ENCODE measurements around the gene RXFP2.
A peak's percentile ranks its signal among the peaks of the same experiment; 100 is the strongest.

RXFP2 gene

DNA sequence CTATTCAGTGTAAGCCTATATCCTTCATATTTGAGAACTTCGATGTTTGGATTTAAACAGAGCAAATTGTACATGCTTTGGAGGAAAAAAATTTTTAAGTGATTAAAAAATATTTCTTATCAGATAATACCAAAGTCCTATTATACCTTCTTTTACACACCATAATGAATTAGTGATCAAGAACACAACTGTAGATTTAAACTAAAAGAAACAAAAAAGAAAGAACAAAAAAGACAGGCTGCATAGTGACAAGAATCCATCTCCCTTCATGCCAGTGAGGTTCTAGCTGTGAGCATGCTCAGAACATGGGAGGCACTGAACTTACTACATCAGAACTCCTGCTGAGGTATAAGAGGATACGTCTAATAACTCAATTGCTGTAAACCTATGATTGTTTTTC, at the start of gene RXFP2:
Gene RXFP2 (plus strand): TSS at position 301 of the 400 bp plus-strand sequence. CDS start 87 bp downstream, at position 388.
- no peak for DNase-seq (ENCODE audit: low read depth)

- no peak for DNase-seq (ENCODE audit: low read depth)
Measured at GRCh38 chr13:31697290-31697689, 42.0 kb upstream of the RXFP2 start.

- no peak for DNase-seq (ENCODE audit: low read depth)
Measured at GRCh38 chr13:31699650-31700049, 39.7 kb upstream of the RXFP2 start.

GRCh38 chr13:31703780-31704179, 35.5 kb upstream of the RXFP2 start:
- DNase-seq (ENCODE audit: low read depth), result no peak

- no peak for DNase-seq (ENCODE audit: low read depth)
Measured at GRCh38 chr13:31706105-31706504, 33.2 kb upstream of the RXFP2 start.

DNA sequence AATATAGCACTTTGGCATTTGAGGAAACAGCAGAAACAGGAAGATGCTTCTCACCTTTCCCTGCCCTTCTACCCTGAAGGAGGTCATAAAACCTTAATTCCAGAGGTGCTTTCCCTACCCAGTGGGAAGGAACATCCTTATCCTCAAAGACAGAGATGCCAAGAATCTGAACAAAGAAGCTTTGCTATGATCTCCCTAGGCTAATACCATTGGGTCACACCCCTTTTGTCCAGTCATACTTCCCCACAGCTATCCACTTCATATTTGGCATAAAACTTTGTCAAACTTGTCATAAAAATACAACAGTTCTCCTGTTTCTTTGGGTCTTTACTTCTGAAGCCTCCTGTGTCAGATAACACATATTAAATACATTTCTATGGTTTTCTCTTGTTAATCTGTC, 21.7 kb upstream of the RXFP2 start:
- no peak for DNase-seq (ENCODE audit: low read depth)

DNA sequence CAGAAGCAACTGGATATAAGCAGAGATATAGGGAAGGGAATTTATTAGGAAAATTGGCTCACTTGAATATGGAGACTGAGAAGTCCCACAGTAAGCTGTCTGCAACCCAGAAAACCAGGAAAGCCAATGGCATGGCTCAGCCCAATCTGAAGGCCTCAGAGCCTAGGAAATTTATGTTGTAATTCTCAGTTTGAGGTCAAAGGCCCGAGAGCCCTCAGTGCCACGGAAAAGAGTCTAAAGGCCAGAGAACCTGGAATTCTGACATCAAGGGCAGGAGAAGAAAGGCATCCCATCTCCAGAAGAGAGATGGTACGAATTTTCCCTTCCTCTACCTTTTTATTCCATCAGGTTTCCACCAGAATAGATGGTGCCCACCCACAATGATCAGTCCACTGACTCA, 20.1 kb upstream of the RXFP2 start:
- no peak for DNase-seq (ENCODE audit: low read depth)

GRCh38 chr13:31722673-31723072, 16.7 kb upstream of the RXFP2 start:
- DNase-seq (ENCODE audit: low read depth), result no peak

- no peak for DNase-seq (ENCODE audit: low read depth)
Measured at GRCh38 chr13:31725841-31726240, 13.5 kb upstream of the RXFP2 start.

- DNase-seq (ENCODE audit: low read depth), result no peak
Measured at GRCh38 chr13:31731921-31732320, 7.4 kb upstream of the RXFP2 start.

GRCh38 chr13:31733066-31733465, 6.3 kb upstream of the RXFP2 start:
- DNase-seq (ENCODE audit: low read depth), result no peak

DNA sequence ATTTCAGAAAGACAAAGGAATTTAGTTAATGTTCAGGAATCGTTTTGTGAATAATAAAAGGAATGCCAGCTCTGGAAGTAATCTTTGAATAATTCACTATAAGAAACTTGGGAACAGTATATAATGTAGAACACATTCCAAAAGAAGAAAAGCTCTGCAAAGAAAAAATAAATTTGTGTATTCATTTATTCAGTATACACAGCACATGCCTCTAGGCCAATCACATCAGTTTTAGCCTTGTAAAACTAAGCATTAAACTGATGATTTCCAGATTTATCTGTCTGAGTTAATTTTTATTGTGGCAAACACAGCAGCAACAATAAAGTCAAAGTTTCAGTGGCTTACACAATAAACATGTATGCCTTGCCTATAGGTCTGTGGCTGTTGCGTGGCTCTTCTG, 5.7 kb upstream of the RXFP2 start:
- no peak for DNase-seq (ENCODE audit: low read depth)

DNA sequence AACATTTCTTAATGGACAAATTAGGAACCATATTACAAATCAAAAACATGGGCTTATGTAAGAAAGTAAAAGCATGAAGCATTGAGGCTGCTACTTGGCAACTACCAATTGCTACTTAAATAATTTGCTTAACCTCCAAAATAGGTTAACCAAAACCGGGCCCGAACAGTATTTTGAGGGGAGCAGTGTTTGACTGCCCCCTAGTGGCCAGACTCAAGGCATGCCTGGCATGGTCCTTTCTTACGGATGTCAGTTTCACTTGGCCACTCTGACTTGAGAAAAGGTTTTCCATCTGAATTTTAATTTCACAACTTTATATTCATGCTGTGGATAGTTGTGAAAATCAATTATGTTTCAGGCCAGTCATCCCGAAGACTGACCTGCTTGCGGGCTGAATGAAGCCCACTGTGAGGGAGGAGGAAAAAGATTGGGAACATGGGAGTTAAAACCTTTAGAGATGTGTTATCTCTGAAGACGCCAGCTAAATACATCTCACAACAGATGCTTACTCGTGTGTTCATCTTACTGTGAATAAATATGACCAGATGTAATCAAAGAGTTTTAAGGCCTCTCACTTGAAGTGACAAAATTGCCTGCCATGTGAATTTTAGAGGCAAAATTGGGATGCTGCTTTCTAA, 2.9 kb downstream of the RXFP2 start:
- peak; percentile 52 for DNase-seq (ENCODE audit: low read depth)

- DNase-seq (ENCODE audit: low read depth), result no peak
Measured at GRCh38 chr13:31747291-31747690, 8.0 kb downstream of the RXFP2 start.

GRCh38 chr13:31747966-31748365, 8.6 kb downstream of the RXFP2 start:
- no peak for DNase-seq (ENCODE audit: low read depth)

DNA sequence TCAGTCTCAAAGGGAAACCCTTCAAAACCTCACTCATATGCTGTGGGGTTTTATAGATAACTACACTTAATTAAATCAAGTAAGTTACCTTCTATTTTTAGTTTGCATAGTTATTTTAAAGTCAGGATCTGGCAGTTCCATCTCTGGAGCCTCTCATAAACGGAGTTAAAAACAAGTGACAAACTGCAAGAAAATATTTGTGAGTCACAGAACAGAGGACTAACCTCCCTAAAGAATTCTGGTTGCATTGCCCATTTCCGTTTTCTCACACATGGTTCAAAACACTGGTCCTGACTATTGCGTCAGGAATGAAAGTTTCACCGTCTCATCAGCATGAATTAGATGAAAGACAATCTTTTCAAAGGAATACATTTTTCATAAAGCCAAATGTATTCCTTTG, 10.6 kb downstream of the RXFP2 start:
- DNase-seq (ENCODE audit: low read depth), result no peak

GRCh38 chr13:31755211-31755610, 15.9 kb downstream of the RXFP2 start:
- DNase-seq (ENCODE audit: low read depth), result no peak

DNA sequence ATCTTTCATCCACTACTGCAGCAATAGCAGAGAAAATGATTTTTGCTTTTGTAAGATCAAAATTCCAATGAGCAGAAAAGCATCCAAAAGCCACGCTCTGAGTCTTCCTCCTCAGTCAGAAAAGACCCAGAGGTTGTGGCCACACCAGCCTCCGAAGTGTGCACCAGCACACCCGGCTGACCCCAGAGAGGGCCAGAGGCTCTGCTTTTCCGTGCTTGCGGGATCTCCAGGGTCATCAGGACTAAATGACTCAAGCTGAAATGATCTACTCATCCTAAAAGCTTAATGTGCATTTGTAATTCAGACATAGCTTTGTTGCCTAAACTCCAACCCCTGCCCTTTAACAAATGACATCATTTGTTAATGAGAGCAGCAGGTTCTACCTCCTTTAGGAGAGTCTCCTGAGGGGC, 16.5 kb downstream of the RXFP2 start:
- DNase-seq (ENCODE audit: low read depth), result no peak

DNA sequence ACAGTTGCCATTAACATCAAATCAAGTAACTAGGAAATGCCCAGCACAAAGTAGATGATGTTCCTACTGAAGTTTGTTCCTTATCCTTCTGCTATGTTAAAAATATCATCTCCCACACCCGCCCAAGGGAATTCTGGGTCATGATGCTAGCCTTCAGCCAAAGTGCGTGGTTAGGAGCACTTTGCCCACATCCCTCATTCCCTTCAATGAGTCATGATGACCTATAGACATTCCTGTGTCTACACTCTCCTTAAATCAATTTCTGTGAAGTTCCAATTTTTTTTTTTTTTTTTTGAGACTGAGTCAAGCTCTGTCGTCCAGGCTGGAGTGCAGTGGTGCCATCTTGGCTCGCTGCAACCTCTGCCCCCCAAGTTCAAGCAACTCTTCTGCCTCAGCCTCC, 17.0 kb downstream of the RXFP2 start:
- DNase-seq (ENCODE audit: low read depth), result no peak

GRCh38 chr13:31761951-31762350, 22.6 kb downstream of the RXFP2 start:
- DNase-seq (ENCODE audit: low read depth), result no peak

- DNase-seq (ENCODE audit: low read depth), result no peak
Measured at GRCh38 chr13:31764556-31764955, 25.2 kb downstream of the RXFP2 start.

DNA sequence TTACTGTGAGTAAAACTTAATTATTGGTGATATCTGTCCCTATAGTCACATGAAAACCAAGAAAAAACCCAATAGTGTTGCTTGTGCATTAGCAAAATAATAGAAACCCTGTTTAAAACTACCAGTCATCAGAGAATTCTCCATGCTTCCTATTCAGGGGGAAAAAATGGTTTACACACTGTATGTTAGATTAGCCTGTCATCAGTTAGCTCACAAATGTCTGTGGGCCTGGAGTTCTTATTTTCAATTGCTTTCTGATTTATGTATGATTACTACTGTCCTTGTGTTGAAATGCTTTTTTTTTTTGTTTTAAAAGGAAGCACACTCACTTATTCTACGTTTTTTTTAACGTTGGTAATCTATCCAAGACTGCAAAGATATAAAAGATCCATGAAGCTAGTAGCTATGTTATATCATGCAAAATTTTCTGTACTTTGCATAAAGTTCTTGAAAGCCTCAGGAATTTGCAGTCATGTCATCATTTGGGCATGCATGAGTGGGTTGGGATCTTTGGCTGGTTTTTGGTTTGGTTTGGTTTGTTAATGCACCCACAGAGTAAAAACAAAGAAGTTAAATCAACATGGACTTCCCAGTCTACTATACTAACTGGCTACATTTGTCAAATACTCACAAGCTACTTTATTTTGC, 25.9 kb downstream of the RXFP2 start:
- DNase-seq (ENCODE audit: low read depth), result no peak

DNA sequence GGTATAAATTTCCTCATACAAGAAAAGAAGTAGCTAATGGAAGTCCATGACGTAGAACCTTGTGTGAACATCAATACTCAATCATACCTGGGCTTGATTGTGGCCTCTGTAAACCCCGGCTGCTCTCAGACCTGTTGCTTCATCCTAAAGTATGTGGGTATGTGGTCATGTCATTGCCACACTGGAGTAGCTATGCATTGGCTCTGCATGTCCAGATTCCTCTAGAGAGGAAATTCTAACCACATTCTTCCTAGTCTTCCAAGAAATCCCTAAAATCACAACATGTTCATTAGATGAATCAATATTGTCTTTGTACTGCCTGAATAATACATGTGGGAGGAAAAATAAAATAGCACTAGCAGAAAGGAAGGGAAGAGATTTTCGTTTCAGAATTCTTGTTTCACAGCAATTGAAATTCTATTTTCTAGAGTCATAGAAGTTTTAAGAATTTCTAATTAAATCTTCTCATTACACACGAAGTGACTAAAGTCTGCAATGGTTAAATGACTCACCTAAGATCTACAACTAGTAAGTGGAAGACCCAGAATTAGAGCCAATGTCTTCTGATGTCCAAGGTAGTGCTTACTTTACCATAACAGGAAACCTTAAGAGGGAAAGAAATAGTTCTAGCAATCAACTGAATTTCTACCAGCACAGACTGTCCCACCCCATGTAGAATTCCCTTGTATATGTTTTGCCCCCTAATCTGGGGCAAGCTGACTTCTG, 28.0 kb downstream of the RXFP2 start:
- DNase-seq (ENCODE audit: low read depth), result no peak
